Keratinocyte (primary cell): ENCODE measurements around the gene CCDC107. TPM values are rescaled to one million over a fixed set of nuclear protein-coding genes. Genes with fewer than 3 reads are reported as not detected.

Experiments used
- DNase-seq: peaks from one replicate; pipeline ENCODE4 v3.0.0-alpha.2; 2011; ENCODE audit warnings: low read depth, missing footprints, low spot score
- FAIRE-seq: peaks from 2 replicates; lab custom pipeline; 2011; peaks lifted over from hg19 to GRCh38; lab: Jason Lieb, UNC
- H2AFZ ChIP-seq: 2 replicates; pipeline ENCODE4 v1.6.0; 2012; ENCODE audit warnings: low read length, control low read depth, inconsistent platforms; ENCODE audit not compliant: control insufficient read depth
- H3K27ac ChIP-seq: 2 replicates; pipeline ENCODE4 v1.5.1; 2011; ENCODE audit warnings: low read length; ENCODE audit not compliant: control insufficient read depth, insufficient read depth
- H3K27me3 ChIP-seq: 3 replicates; pipeline ENCODE4 v1.6.0; 2011; ENCODE audit warnings: low read length; ENCODE audit not compliant: control insufficient read depth, insufficient read depth; ENCODE audit errors: extremely low read depth
- H3K36me3 ChIP-seq, 2 experiments: 2 replicates in 1 of 2; 3 replicates in 1 of 2; pipeline ENCODE4 v1.5.1; 2011; ENCODE audit warnings: low read length in 2 of 2, mild to moderate bottlenecking in 1 of 2; ENCODE audit not compliant: control insufficient read depth in 2 of 2, insufficient read depth in 2 of 2; ENCODE audit errors: extremely low read depth in 1 of 2
- H3K4me1 ChIP-seq: 3 replicates; pipeline ENCODE4 v1.5.1; 2011; ENCODE audit warnings: low read length; ENCODE audit not compliant: control insufficient read depth, insufficient read depth; ENCODE audit errors: extremely low read depth
- H3K4me2 ChIP-seq: 3 replicates; pipeline ENCODE4 v1.6.0; 2011; ENCODE audit warnings: low read depth, low read length; ENCODE audit not compliant: control insufficient read depth, insufficient read depth; ENCODE audit errors: extremely low read depth
- H3K4me3 ChIP-seq, 3 experiments: fragments of 200-600 bp in 1 of 3; sonication (generic) in 1 of 3; 2 replicates in 2 of 3; 3 replicates in 1 of 3; pipeline ENCODE4 v1.5.1; 2011 to 2016; ENCODE audit warnings: low read length in 3 of 3, mild to moderate bottlenecking in 3 of 3, control low read depth in 2 of 3, inconsistent platforms in 1 of 3, low read depth in 1 of 3, mixed read lengths in 1 of 3, mixed run types in 1 of 3, moderate library complexity in 1 of 3; ENCODE audit not compliant: control insufficient read depth in 2 of 3, insufficient read depth in 2 of 3; ENCODE audit errors: extremely low read depth in 1 of 3
- H3K79me2 ChIP-seq: 2 replicates; pipeline ENCODE4 v1.6.0; 2012; ENCODE audit warnings: low read length; ENCODE audit not compliant: control insufficient read depth, insufficient read depth
- H3K9ac ChIP-seq: 3 replicates; pipeline ENCODE4 v1.6.0; 2011; ENCODE audit warnings: low read length; ENCODE audit not compliant: control insufficient read depth, insufficient read depth; ENCODE audit errors: extremely low read depth
- H3K9me1 ChIP-seq: 3 replicates; pipeline ENCODE4 v1.6.0; 2011; ENCODE audit warnings: low read length; ENCODE audit not compliant: control insufficient read depth, insufficient read depth; ENCODE audit errors: extremely low read depth
- H3K9me3 ChIP-seq: 2 replicates; pipeline ENCODE4 v1.5.1; 2012; ENCODE audit warnings: low read depth, low read length; ENCODE audit not compliant: control insufficient read depth
- H4K20me1 ChIP-seq: 3 replicates; pipeline ENCODE4 v1.6.0; 2011; ENCODE audit warnings: low read length; ENCODE audit not compliant: control insufficient read depth, insufficient read depth; ENCODE audit errors: extremely low read depth
- EZH2 ChIP-seq: IDR thresholded peaks from one replicate; pipeline ENCODE4 v1.6.1; 2012; ENCODE audit warnings: inconsistent platforms, mild to moderate bottlenecking, low read length, moderate library complexity
- dilution Hi-C: fragments of 300-500 bp; cut with MboI; formaldehyde crosslinking; loops from one replicate; pipeline ENCODE4 v1.7.0; 2020; ENCODE audit warnings: low sequenced_read_pairs; ENCODE audit not compliant: extremely low pct_ligation_motif_present
- polyA plus RNA-seq, 5 experiments: library from polyadenylated mRNA; depleted of rRNA in 3 of 5; stranded (reverse) in 3 of 5; stranded (forward) in 1 of 5; unstranded in 1 of 5; fragments of >200 nt; gene quantifications; 1 replicate in 1 of 5; 2 replicates in 3 of 5; 3 replicates in 1 of 5; pipeline versions ENCODE4 v1.2.1 to v1.2.3, GENCODE V29; 2011 to 2012; ENCODE audit warnings: missing spikeins in 2 of 5, low read depth in 1 of 5, low replicate concordance in 1 of 5
- TF ChIP-seq, protein P1 (sequence below), 3 experiments: IDR thresholded peaks in 1 of 3; conservative IDR thresholded peaks in 1 of 3; optimal IDR thresholded peaks in 1 of 3; 2 replicates in 2 of 3; 3 replicates in 1 of 3; pipeline versions ENCODE3 to v1.5.1; 2011; ENCODE audit warnings: low read length in 3 of 3, mild to moderate bottlenecking in 3 of 3, moderate library complexity in 2 of 3, control low read depth in 1 of 3, inconsistent platforms in 1 of 3; ENCODE audit not compliant: insufficient read depth in 2 of 3; ENCODE audit errors: extremely low read depth in 1 of 3

CCDC107 gene
- polyA plus RNA-seq, 1 donor (not counting 4 experiments of a cell fraction or from before 2014, with no cell fraction given): 10.5 TPM

DNA sequence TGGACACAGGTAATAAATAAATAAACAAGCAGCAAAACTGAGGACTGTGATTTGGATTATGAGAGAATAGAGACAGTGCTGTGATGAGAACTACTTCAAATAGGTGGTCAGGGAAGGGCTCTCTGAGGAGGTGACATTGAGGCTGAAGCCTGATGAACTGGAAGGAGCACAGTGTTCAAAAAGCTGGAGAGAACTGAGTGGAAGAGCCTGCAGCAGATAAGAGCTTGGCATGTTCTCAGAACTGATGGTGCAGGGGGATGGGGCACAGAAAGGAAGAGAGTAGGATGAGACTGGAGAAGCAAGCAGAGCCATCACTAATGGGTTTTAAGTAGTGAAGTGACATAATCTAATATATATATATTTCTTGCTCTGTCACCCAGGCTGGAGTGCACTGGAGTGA, 42.9 kb downstream of the CCDC107 start:
- Histone ChIP-seq H4K20me1 (peaks cover 2% of the 10 kb centered on the region), H3K4me3 (no peak overlapping the region), H2AFZ (no peak overlapping the region), H3K36me3 (peaks cover 65 to 78% of the 10 kb centered on the region in 2 experiments), H3K9me1 (peaks cover 2% of the 10 kb centered on the region), H3K27me3 (no peaks in the 10 kb centered on the region), H3K9ac (no peak overlapping the region), H3K4me1 (no peaks in the 10 kb centered on the region), H3K9me3 (no peaks in the 10 kb centered on the region), H3K4me2 (no peak overlapping the region), H3K27ac (no peak overlapping the region), H3K79me2 (no peaks in the 10 kb centered on the region)
- DNase-seq (no peak), FAIRE-seq (no peak)
- TF ChIP-seq, protein P1, sequence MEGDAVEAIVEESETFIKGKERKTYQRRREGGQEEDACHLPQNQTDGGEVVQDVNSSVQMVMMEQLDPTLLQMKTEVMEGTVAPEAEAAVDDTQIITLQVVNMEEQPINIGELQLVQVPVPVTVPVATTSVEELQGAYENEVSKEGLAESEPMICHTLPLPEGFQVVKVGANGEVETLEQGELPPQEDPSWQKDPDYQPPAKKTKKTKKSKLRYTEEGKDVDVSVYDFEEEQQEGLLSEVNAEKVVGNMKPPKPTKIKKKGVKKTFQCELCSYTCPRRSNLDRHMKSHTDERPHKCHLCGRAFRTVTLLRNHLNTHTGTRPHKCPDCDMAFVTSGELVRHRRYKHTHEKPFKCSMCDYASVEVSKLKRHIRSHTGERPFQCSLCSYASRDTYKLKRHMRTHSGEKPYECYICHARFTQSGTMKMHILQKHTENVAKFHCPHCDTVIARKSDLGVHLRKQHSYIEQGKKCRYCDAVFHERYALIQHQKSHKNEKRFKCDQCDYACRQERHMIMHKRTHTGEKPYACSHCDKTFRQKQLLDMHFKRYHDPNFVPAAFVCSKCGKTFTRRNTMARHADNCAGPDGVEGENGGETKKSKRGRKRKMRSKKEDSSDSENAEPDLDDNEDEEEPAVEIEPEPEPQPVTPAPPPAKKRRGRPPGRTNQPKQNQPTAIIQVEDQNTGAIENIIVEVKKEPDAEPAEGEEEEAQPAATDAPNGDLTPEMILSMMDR (optimal IDR thresholded peaks at IDR 0.05 in 1 of 3, IDR thresholded peaks at IDR 0.05 in 1 of 3, conservative IDR thresholded peaks at IDR 0.05 in 1 of 3; ENCODE audit: extremely low read depth in 1 of 3, insufficient read depth in 2 of 3, low read length in 3 of 3): no peak
- dilution Hi-C loops: no loop called here

GRCh38 chr9:35702696-35703095, 44.6 kb downstream of the CCDC107 start:
- H3K4me1 ChIP-seq: no peaks in the 10 kb centered on the region
- H3K9me3 ChIP-seq: no peaks in the 10 kb centered on the region
- H3K9me1 ChIP-seq: peaks cover 2% of the 10 kb centered on the region
- H3K4me2 ChIP-seq: no peak overlapping the region
- FAIRE-seq: no peak
- no peaks in the 10 kb centered on the region for H3K27me3 ChIP-seq
- no peaks in the 10 kb centered on the region for H3K79me2 ChIP-seq
- H3K36me3 ChIP-seq: peaks cover 74 to 89% of the 10 kb centered on the region in 2 experiments
- no peak for TF ChIP-seq EZH2
- TF ChIP-seq, protein P1 (optimal IDR thresholded peaks at IDR 0.05 in 1 of 3, IDR thresholded peaks at IDR 0.05 in 1 of 3, conservative IDR thresholded peaks at IDR 0.05 in 1 of 3; ENCODE audit: extremely low read depth in 1 of 3, insufficient read depth in 2 of 3, low read length in 3 of 3): no peak
- DNase-seq: no peak
- H3K27ac ChIP-seq: no peak overlapping the region
- no peaks in the 10 kb centered on the region for H4K20me1 ChIP-seq
- no peak overlapping the region for H2AFZ ChIP-seq
- H3K4me3 ChIP-seq: no peak overlapping the region
- dilution Hi-C loops: no loop called here
- no peak overlapping the region for H3K9ac ChIP-seq
